WTC11 (cell line): ENCODE data around the gene LIMCH1. TPM values are rescaled to one million over a fixed set of nuclear protein-coding genes. Genes with fewer than 3 reads are reported as not detected.

Experiments
- ATAC-seq: fragments of 200-7000 bp; cut with Tn5 transposase; 2 replicates; pipeline ENCODE4 v1.10.0; 2021; ENCODE audit warnings: mild to moderate bottlenecking, moderate library complexity
- CTCF ChIA-PET: fragments of 300-600 bp; sonication (Branson Sonifier 250); formaldehyde crosslinking; loops from one replicate; lab custom pipeline; 2021; ENCODE audit warnings: antibody characterized with exemption; lab: Charles Lee
- POLR2A ChIA-PET: fragments of 350-600 bp; sonication (Branson Sonifier 250); formaldehyde crosslinking; loops from one replicate; lab custom pipeline; 2021; ENCODE audit warnings: antibody characterized with exemption; lab: Charles Lee
- DNase-seq: peaks from one replicate; pipeline ENCODE4 v3.0.0; 2021; ENCODE audit warnings: low spot score
- H3K27ac Mint-ChIP-seq: 2 replicates; pipeline ENCODE4 v1.8.0; 2021; ENCODE audit warnings: mixed read lengths
- H3K27me3 Mint-ChIP-seq: 2 replicates; pipeline ENCODE4 v1.8.0; 2021; ENCODE audit warnings: low read depth, mild to moderate bottlenecking, moderate library complexity, mixed read lengths
- H3K36me3 Mint-ChIP-seq: 2 replicates; pipeline ENCODE4 v1.8.0; 2021; ENCODE audit warnings: mixed read lengths
- H3K4me1 Mint-ChIP-seq: 2 replicates; pipeline ENCODE4 v1.8.0; 2022; ENCODE audit warnings: mixed read lengths
- H3K4me3 Mint-ChIP-seq: 2 replicates; pipeline ENCODE4 v1.8.0; 2021; ENCODE audit warnings: mild to moderate bottlenecking, moderate library complexity, mixed read lengths
- H3K9me3 Mint-ChIP-seq: 2 replicates; pipeline ENCODE4 v1.8.0; 2021; ENCODE audit warnings: mixed read lengths
- ATF1 ChIP-seq: sonication (generic); formaldehyde crosslinking; IDR thresholded peaks from 2 replicates; pipeline ENCODE4 v1.8.1; 2023; ENCODE audit warnings: mild to moderate bottlenecking, moderate library complexity, missing genetic modification reagents
- ATF3 ChIP-seq: sonication (generic); formaldehyde crosslinking; conservative IDR thresholded peaks from 2 replicates; pipeline ENCODE4 v1.8.1; 2022; ENCODE audit warnings: mild to moderate bottlenecking, missing genetic modification reagents
- ERG ChIP-seq: fragments of 250-450 bp; sonication (Bioruptor Pico); IDR thresholded peaks from 2 replicates; pipeline ENCODE4 v1.8.0; 2021; ENCODE audit warnings: mild to moderate bottlenecking
- IRF1 ChIP-seq: sonication (generic); formaldehyde crosslinking; IDR thresholded peaks from 2 replicates; pipeline ENCODE4 v1.8.0; 2023; ENCODE audit warnings: missing genetic modification reagents
- JUN ChIP-seq: sonication (generic); formaldehyde crosslinking; IDR thresholded peaks from 2 replicates; pipeline ENCODE4 v1.8.0; 2023; ENCODE audit warnings: mild to moderate bottlenecking, missing genetic modification reagents
- NFATC4 ChIP-seq: fragments of 250-450 bp; sonication (Bioruptor Pico); IDR thresholded peaks from 2 replicates; pipeline ENCODE4 v1.9.0; 2021; ENCODE audit warnings: mild to moderate bottlenecking
- NFYB ChIP-seq: sonication (generic); formaldehyde crosslinking; conservative IDR thresholded peaks from 2 replicates; pipeline ENCODE4 v1.8.0; 2022; ENCODE audit warnings: low read depth, missing genetic modification reagents
- NR2C2 ChIP-seq: sonication (generic); formaldehyde crosslinking; IDR thresholded peaks from 2 replicates; pipeline ENCODE4 v1.8.0; 2022; ENCODE audit warnings: mild to moderate bottlenecking, missing genetic modification reagents
- NR3C1 ChIP-seq: sonication (generic); formaldehyde crosslinking; conservative IDR thresholded peaks from 2 replicates; pipeline ENCODE4 v1.8.1; 2023; ENCODE audit warnings: low read depth, mild to moderate bottlenecking, missing genetic modification reagents
- OVOL2 ChIP-seq: fragments of 250-450 bp; sonication (Bioruptor Pico); IDR thresholded peaks from 2 replicates; pipeline ENCODE4 v1.9.0; 2021; ENCODE audit warnings: mild to moderate bottlenecking, borderline replicate concordance
- PRRX2 ChIP-seq: fragments of 250-450 bp; sonication (Bioruptor Pico); IDR thresholded peaks from 2 replicates; pipeline ENCODE4 v1.8.0; 2021; ENCODE audit warnings: mild to moderate bottlenecking
- RELA ChIP-seq: sonication (generic); formaldehyde crosslinking; IDR thresholded peaks from 2 replicates; pipeline ENCODE4 v1.8.1; 2022; ENCODE audit warnings: missing genetic modification reagents, mild to moderate bottlenecking, borderline replicate concordance
- SOX15 ChIP-seq: fragments of 250-450 bp; sonication (Bioruptor Pico); IDR thresholded peaks from 2 replicates; pipeline ENCODE4 v1.9.0; 2021; ENCODE audit warnings: mild to moderate bottlenecking
- ZMAT4 ChIP-seq: fragments of 250-450 bp; sonication (Bioruptor Pico); IDR thresholded peaks from 2 replicates; pipeline ENCODE4 v1.9.0; 2021; ENCODE audit warnings: mild to moderate bottlenecking
- ZNF317 ChIP-seq: sonication (generic); formaldehyde crosslinking; IDR thresholded peaks from 2 replicates; pipeline ENCODE4 v1.8.1; 2023; ENCODE audit warnings: low read depth, mild to moderate bottlenecking, moderate library complexity, missing genetic modification reagents, borderline replicate concordance
- ZNF423 ChIP-seq: fragments of 250-450 bp; sonication (Bioruptor Pico); IDR thresholded peaks from 2 replicates; pipeline ENCODE4 v2.1.2; 2022; ENCODE audit warnings: mild to moderate bottlenecking, moderate library complexity
- total RNA-seq: library from RNA; stranded (reverse); gene quantifications from 3 replicates; pipeline ENCODE4 v1.2.3, GENCODE V29; 2021
- TF ChIP-seq, protein P1 (sequence below): sonication (generic); formaldehyde crosslinking; IDR thresholded peaks from 2 replicates; pipeline ENCODE4 v1.8.0; 2022; ENCODE audit warnings: mild to moderate bottlenecking, missing genetic modification reagents
- TF ChIP-seq, protein P2 (sequence below): sonication (generic); formaldehyde crosslinking; IDR thresholded peaks from 2 replicates; pipeline ENCODE4 v1.8.1; 2022; ENCODE audit warnings: low read depth, mild to moderate bottlenecking, moderate library complexity, missing genetic modification reagents, borderline replicate concordance
- TF ChIP-seq, protein P3 (sequence below): fragments of 250-450 bp; sonication (Bioruptor Pico); IDR thresholded peaks from 2 replicates; pipeline ENCODE4 v1.9.0; 2021; ENCODE audit warnings: mild to moderate bottlenecking, borderline replicate concordance
- TF ChIP-seq, protein P4 (sequence below): sonication (generic); formaldehyde crosslinking; IDR thresholded peaks from 2 replicates; pipeline ENCODE4 v1.8.0; 2023; ENCODE audit warnings: missing genetic modification reagents, mild to moderate bottlenecking, borderline replicate concordance

The LIMCH1 gene
- total RNA-seq, 1 experiment from 2014 or later, result 0.92 TPM

DNA sequence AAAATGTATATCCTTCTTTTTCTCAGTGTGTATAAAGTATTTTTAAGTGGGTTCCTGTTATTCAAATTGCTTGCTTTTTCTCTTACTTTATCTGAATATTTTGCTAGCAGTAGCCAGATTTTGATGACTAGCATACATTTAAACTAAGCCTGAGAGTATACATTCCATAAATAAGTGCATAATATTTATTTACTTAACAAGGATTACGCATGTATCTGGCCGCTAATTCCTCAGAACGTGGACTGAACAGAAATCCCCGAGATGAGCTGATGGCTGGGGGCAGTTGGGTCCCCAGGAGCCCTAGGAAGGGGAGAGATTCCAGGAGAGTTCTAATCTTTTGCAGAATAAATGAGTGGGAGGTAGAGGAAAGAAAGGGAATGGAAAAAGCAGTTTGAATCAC, 119.6 kb downstream of the LIMCH1 start:
- no peak overlapping the region for H3K4me3 Mint-ChIP-seq
- TF ChIP-seq ZMAT4 (CRISPR knock-in tag), result no peak
- TF ChIP-seq, protein P1, sequence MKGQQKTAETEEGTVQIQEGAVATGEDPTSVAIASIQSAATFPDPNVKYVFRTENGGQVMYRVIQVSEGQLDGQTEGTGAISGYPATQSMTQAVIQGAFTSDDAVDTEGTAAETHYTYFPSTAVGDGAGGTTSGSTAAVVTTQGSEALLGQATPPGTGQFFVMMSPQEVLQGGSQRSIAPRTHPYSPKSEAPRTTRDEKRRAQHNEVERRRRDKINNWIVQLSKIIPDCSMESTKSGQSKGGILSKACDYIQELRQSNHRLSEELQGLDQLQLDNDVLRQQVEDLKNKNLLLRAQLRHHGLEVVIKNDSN (CRISPR knock-in tag), result no peak
- TF ChIP-seq ZNF423 (CRISPR knock-in tag), result no peak
- no peak for TF ChIP-seq NR3C1 (CRISPR knock-in tag)
- TF ChIP-seq, protein P2, sequence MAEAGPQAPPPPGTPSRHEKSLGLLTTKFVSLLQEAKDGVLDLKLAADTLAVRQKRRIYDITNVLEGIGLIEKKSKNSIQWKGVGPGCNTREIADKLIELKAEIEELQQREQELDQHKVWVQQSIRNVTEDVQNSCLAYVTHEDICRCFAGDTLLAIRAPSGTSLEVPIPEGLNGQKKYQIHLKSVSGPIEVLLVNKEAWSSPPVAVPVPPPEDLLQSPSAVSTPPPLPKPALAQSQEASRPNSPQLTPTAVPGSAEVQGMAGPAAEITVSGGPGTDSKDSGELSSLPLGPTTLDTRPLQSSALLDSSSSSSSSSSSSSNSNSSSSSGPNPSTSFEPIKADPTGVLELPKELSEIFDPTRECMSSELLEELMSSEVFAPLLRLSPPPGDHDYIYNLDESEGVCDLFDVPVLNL (CRISPR knock-in tag), result no peak
- TF ChIP-seq ZNF317, result no peak
- TF ChIP-seq NFATC4 (CRISPR knock-in tag), result no peak
- TF ChIP-seq IRF1, result no peak
- TF ChIP-seq ATF1 (CRISPR knock-in tag), result no peak
- no peak for TF ChIP-seq NR2C2
- TF ChIP-seq SOX15 (CRISPR knock-in tag), result no peak
- no peak for TF ChIP-seq PRRX2 (CRISPR knock-in tag)
- TF ChIP-seq OVOL2 (CRISPR knock-in tag), result no peak
- TF ChIP-seq, all 79 proteins: peak for 0
- no peaks in the 10 kb centered on the region for H3K9me3 Mint-ChIP-seq
- ChIA-PET CTCF (no interaction called here), POLR2A (no interaction called here)
- peaks cover 9% of the 10 kb centered on the region for H3K4me1 Mint-ChIP-seq
- H3K27ac Mint-ChIP-seq, result no peak overlapping the region
- ATAC-seq (no peak), DNase-seq (no peak)
- no peaks in the 10 kb centered on the region for H3K27me3 Mint-ChIP-seq
- no peaks in the 10 kb centered on the region for H3K36me3 Mint-ChIP-seq

DNA sequence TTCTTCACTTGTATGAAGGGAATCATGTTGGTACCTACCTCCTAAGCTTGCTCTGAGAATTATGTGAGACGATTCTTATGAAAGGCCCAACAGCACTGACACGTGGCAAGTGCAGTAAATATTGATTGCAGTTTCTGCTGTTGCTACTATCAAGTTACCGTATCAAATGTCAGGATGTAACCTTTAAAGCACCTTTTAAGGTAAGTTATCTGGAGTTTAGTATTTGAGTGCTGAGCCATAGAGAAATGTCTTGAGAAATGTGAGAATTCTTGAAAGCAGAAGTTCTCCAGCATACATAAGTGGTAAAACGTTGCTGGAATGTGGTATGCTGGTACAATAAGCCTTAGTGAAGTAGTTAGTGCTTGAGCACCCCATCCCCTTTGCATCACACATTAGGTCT, 120.2 kb downstream of the LIMCH1 start:
- ChIA-PET CTCF (no interaction called here), POLR2A (no interaction called here)
- DNase-seq (no peak), ATAC-seq (no peak)
- peaks cover 9% of the 10 kb centered on the region for H3K4me1 Mint-ChIP-seq
- no peaks in the 10 kb centered on the region for H3K36me3 Mint-ChIP-seq
- no peaks in the 10 kb centered on the region for H3K27me3 Mint-ChIP-seq
- no peak overlapping the region for H3K27ac Mint-ChIP-seq
- H3K9me3 Mint-ChIP-seq, result no peaks in the 10 kb centered on the region
- TF ChIP-seq, protein P3, sequence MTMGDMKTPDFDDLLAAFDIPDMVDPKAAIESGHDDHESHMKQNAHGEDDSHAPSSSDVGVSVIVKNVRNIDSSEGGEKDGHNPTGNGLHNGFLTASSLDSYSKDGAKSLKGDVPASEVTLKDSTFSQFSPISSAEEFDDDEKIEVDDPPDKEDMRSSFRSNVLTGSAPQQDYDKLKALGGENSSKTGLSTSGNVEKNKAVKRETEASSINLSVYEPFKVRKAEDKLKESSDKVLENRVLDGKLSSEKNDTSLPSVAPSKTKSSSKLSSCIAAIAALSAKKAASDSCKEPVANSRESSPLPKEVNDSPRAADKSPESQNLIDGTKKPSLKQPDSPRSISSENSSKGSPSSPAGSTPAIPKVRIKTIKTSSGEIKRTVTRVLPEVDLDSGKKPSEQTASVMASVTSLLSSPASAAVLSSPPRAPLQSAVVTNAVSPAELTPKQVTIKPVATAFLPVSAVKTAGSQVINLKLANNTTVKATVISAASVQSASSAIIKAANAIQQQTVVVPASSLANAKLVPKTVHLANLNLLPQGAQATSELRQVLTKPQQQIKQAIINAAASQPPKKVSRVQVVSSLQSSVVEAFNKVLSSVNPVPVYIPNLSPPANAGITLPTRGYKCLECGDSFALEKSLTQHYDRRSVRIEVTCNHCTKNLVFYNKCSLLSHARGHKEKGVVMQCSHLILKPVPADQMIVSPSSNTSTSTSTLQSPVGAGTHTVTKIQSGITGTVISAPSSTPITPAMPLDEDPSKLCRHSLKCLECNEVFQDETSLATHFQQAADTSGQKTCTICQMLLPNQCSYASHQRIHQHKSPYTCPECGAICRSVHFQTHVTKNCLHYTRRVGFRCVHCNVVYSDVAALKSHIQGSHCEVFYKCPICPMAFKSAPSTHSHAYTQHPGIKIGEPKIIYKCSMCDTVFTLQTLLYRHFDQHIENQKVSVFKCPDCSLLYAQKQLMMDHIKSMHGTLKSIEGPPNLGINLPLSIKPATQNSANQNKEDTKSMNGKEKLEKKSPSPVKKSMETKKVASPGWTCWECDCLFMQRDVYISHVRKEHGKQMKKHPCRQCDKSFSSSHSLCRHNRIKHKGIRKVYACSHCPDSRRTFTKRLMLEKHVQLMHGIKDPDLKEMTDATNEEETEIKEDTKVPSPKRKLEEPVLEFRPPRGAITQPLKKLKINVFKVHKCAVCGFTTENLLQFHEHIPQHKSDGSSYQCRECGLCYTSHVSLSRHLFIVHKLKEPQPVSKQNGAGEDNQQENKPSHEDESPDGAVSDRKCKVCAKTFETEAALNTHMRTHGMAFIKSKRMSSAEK (CRISPR knock-in tag), result no peak
- no peak for TF ChIP-seq RELA (CRISPR knock-in tag)
- H3K4me3 Mint-ChIP-seq, result no peak overlapping the region

- ATAC-seq (no peak), DNase-seq (no peak)
- H3K4me3 Mint-ChIP-seq, result no peak overlapping the region
- no peaks in the 10 kb centered on the region for H3K36me3 Mint-ChIP-seq
- H3K4me1 Mint-ChIP-seq, result peaks cover 9% of the 10 kb centered on the region
- ChIA-PET CTCF (interaction anchor here (1.7 kb wide), 1 partner anchor 736 kb away, joined by 4 read pairs; no protein-coding TSS in a partner anchor), POLR2A (no interaction called here)
- no peaks in the 10 kb centered on the region for H3K9me3 Mint-ChIP-seq
- H3K27ac Mint-ChIP-seq, result no peak overlapping the region
- no peaks in the 10 kb centered on the region for H3K27me3 Mint-ChIP-seq
- TF ChIP-seq ERG (CRISPR knock-in tag) (no peak), JUN (no peak), ATF3 (CRISPR knock-in tag) (no peak), ATF1 (CRISPR knock-in tag) (no peak), NFYB (CRISPR knock-in tag) (no peak)
- TF ChIP-seq, protein P4, sequence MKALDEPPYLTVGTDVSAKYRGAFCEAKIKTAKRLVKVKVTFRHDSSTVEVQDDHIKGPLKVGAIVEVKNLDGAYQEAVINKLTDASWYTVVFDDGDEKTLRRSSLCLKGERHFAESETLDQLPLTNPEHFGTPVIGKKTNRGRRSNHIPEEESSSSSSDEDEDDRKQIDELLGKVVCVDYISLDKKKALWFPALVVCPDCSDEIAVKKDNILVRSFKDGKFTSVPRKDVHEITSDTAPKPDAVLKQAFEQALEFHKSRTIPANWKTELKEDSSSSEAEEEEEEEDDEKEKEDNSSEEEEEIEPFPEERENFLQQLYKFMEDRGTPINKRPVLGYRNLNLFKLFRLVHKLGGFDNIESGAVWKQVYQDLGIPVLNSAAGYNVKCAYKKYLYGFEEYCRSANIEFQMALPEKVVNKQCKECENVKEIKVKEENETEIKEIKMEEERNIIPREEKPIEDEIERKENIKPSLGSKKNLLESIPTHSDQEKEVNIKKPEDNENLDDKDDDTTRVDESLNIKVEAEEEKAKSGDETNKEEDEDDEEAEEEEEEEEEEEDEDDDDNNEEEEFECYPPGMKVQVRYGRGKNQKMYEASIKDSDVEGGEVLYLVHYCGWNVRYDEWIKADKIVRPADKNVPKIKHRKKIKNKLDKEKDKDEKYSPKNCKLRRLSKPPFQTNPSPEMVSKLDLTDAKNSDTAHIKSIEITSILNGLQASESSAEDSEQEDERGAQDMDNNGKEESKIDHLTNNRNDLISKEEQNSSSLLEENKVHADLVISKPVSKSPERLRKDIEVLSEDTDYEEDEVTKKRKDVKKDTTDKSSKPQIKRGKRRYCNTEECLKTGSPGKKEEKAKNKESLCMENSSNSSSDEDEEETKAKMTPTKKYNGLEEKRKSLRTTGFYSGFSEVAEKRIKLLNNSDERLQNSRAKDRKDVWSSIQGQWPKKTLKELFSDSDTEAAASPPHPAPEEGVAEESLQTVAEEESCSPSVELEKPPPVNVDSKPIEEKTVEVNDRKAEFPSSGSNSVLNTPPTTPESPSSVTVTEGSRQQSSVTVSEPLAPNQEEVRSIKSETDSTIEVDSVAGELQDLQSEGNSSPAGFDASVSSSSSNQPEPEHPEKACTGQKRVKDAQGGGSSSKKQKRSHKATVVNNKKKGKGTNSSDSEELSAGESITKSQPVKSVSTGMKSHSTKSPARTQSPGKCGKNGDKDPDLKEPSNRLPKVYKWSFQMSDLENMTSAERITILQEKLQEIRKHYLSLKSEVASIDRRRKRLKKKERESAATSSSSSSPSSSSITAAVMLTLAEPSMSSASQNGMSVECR (CRISPR knock-in tag), result no peak
Observed at GRCh38 chr4:41660352-41660751, 122.4 kb downstream of the LIMCH1 start.
